Measurements from ENCODE around the gene ZP3.
"Not testable (repeated sequence)": the region's sequence is repeated elsewhere in the genome, so short reads cannot be mapped to it uniquely, and the experiment has no call there.

ZP3 gene

GRCh38 chr7:76407718-76408117, 17.0 kb upstream of the ZP3 start:
- DNase-seq, result no peak

GRCh38 chr7:76408121-76408560, 16.6 kb upstream of the ZP3 start:
- no peak for DNase-seq

- DNase-seq, result no peak
These were observed 15.2 kb upstream of the ZP3 start, which contains the start of gene SSC4D for GRCh38 chr7:76409537-76409936. Gene SSC4D, minus strand, starts transcription at chr7:76409697. Its CDS starts 5,258 bp downstream, at chr7:76404439.

- no peak for DNase-seq
These were observed 13.1 kb upstream of the ZP3 start for GRCh38 chr7:76411626-76412025.

GRCh38 chr7:76412249-76412648, 12.5 kb upstream of the ZP3 start:
- no peak for DNase-seq

- DNase-seq, result not testable (repeated sequence)
These were observed 7.0 kb upstream of the ZP3 start for GRCh38 chr7:76417654-76418310.

- not testable (repeated sequence) for DNase-seq
These were observed 3.7 kb upstream of the ZP3 start for GRCh38 chr7:76421097-76421496.

GRCh38 chr7:76423666-76424412, 911 bp upstream of the ZP3 start:
- DNase-seq, result no peak

GRCh38 chr7:76425156-76425555, 406 bp downstream of the ZP3 start:
- no peak for DNase-seq

GRCh38 chr7:76425558-76425957, 808 bp downstream of the ZP3 start:
- DNase-seq, result not testable (repeated sequence)

GRCh38 chr7:76426246-76426645, 1.5 kb downstream of the ZP3 start:
- DNase-seq, result no peak

- DNase-seq, result no peak
These were observed 2.9 kb downstream of the ZP3 start for GRCh38 chr7:76427635-76428034.

- no peak for DNase-seq
These were observed 3.5 kb downstream of the ZP3 start for GRCh38 chr7:76428149-76428823.

- no peak for DNase-seq
These were observed 4.4 kb downstream of the ZP3 start for GRCh38 chr7:76428868-76429805.

- DNase-seq, result no peak
These were observed 5.5 kb downstream of the ZP3 start for GRCh38 chr7:76430211-76430610.

- no peak for DNase-seq
These were observed 6.1 kb downstream of the ZP3 start for GRCh38 chr7:76430836-76431235.

GRCh38 chr7:76437873-76438272, 13.1 kb downstream of the ZP3 start:
- not testable (repeated sequence) for DNase-seq

GRCh38 chr7:76439120-76439888, 14.6 kb downstream of the ZP3 start:
- not testable (repeated sequence) for DNase-seq

GRCh38 chr7:76440404-76440803, 15.7 kb downstream of the ZP3 start:
- not testable (repeated sequence) for DNase-seq

GRCh38 chr7:76441792-76442191, 17.0 kb downstream of the ZP3 start:
- DNase-seq, result not testable (repeated sequence)

- not testable (repeated sequence) for DNase-seq
These were observed 18.1 kb downstream of the ZP3 start for GRCh38 chr7:76442664-76443446.
